Esophagus squamous epithelium (tissue), 4 donors: Measurements from ENCODE around the gene PPP2R5E.

Source experiments
- POLR2A ChIP-seq, 4 donors: fragments of 450-650 bp; IDR thresholded peaks; one replicate each; pipeline ENCODE4 v1.6.1; 2017; ENCODE audit warnings: antibody characterized with exemption in 4 of 4, mild to moderate bottlenecking in 4 of 4, moderate library complexity in 3 of 4
- TF ChIP-seq, protein P1 (sequence below), 6 experiments: fragments of 450-650 bp in 4 of 6; fragments of 200-600 bp in 2 of 6; sonication (generic) in 2 of 6; IDR thresholded peaks; one replicate each; pipeline ENCODE4 v1.5.1; 2016 to 2019; ENCODE audit warnings: antibody characterized with exemption in 6 of 6, mild to moderate bottlenecking in 4 of 6, moderate library complexity in 4 of 6

DNA sequence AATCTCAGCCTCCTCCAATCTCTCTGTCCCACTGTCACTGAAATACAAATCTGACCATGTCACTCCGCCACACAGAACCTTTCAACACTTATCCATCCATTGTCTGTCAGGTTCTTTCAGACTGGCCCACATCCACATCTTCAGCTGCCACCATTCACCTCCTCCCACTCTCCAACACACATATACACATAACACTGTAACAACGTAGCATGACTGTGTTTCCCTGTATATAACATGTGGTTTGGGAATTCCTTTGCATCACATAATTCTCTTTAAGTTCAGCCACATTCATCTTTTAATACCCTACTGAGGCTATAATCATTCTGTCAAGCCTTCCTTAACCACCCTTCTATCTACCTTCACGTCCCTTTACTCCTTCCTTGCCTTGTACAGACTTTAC lies 99.2 kb downstream of the PPP2R5E start:
- no peak for TF ChIP-seq POLR2A (IDR thresholded peaks at IDR 0.05)
- TF ChIP-seq, protein P1, sequence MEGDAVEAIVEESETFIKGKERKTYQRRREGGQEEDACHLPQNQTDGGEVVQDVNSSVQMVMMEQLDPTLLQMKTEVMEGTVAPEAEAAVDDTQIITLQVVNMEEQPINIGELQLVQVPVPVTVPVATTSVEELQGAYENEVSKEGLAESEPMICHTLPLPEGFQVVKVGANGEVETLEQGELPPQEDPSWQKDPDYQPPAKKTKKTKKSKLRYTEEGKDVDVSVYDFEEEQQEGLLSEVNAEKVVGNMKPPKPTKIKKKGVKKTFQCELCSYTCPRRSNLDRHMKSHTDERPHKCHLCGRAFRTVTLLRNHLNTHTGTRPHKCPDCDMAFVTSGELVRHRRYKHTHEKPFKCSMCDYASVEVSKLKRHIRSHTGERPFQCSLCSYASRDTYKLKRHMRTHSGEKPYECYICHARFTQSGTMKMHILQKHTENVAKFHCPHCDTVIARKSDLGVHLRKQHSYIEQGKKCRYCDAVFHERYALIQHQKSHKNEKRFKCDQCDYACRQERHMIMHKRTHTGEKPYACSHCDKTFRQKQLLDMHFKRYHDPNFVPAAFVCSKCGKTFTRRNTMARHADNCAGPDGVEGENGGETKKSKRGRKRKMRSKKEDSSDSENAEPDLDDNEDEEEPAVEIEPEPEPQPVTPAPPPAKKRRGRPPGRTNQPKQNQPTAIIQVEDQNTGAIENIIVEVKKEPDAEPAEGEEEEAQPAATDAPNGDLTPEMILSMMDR (IDR thresholded peaks at IDR 0.05), result no peak
